SK-N-MC (cell line): Measurements from ENCODE around the gene ACVR2A.

Experiments
- DNase-seq: peaks from one replicate; pipeline ENCODE4 v3.0.0-alpha.2; 2011; ENCODE audit warnings: low read depth, low spot score
- H3K27ac ChIP-seq: fragments of 200-600 bp; sonication (generic); 2 replicates; pipeline ENCODE4 v1.5.1; 2016; ENCODE audit warnings: mixed run types
- H3K36me3 ChIP-seq: fragments of 200-600 bp; sonication (generic); 2 replicates; pipeline ENCODE4 v1.6.1; 2017; ENCODE audit warnings: antibody characterized with exemption, low read length, mixed read lengths; ENCODE audit not compliant: insufficient read depth
- H3K4me3 ChIP-seq: fragments of 200-600 bp; sonication (generic); 2 replicates; pipeline ENCODE4 v1.5.1; 2016
- H3K9ac ChIP-seq: fragments of 200-600 bp; sonication (generic); 2 replicates; pipeline ENCODE4 v1.8.0; 2017; ENCODE audit warnings: mixed run types, mixed read lengths; ENCODE audit not compliant: insufficient read length
- H3K9me3 ChIP-seq: fragments of 200-600 bp; sonication (generic); 2 replicates; pipeline ENCODE4 v1.6.1; 2017; ENCODE audit warnings: low read depth, mild to moderate bottlenecking, antibody characterized with exemption, low read length, moderate library complexity, mixed read lengths
- EZH2 ChIP-seq: fragments of 200-600 bp; sonication (generic); IDR thresholded peaks from one replicate; pipeline ENCODE4 v1.6.1; 2017; ENCODE audit warnings: antibody characterized with exemption
- FOXP2 ChIP-seq: optimal IDR thresholded peaks from 2 replicates; pipeline ENCODE3; 2011; ENCODE audit warnings: mild to moderate bottlenecking, moderate library complexity; ENCODE audit not compliant: insufficient read depth; ENCODE audit errors: extremely low read length, control extremely low read depth
- POLR2AphosphoS5 ChIP-seq: IDR thresholded peaks from 2 replicates; pipeline ENCODE4 v1.6.1; 2012; ENCODE audit warnings: mild to moderate bottlenecking, low read depth, low read length, borderline replicate concordance

The ACVR2A gene

DNA sequence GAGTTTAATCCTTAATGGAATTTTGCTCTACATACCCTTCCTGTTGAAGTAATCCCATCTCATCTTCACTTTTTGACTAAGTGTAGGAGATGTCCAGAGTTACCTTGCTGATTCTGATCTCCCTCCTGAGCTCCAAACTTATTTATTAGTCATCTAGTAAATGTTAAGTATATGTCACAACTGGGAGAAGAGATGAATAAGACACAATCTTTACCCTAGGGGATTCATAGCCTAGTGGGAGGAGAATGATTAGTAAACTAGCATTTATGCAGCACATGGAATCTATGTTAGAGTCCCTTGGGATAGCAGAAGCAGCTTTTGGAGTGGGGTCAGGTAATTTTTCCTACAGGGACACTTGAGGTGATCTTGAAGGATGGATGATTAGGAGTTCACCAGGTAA is 20.7 kb downstream of the ACVR2A start:
- Histone ChIP-seq H3K9ac (no peak overlapping the region), H3K27ac (no peak overlapping the region), H3K36me3 (no peaks in the 10 kb centered on the region), H3K4me3 (no peak overlapping the region), H3K9me3 (0 out of 2 replicates have a peak, but pooled peaks cover 4% of the 10 kb centered on the region)
- TF ChIP-seq POLR2AphosphoS5: no peak
- no peak for TF ChIP-seq FOXP2
- TF ChIP-seq EZH2: no peak
- DNase-seq: no peak

GRCh38 chr2:147867050-147867449 is 22.2 kb downstream of the ACVR2A start:
- H3K36me3 ChIP-seq: no peaks in the 10 kb centered on the region
- TF ChIP-seq FOXP2: no peak
- TF ChIP-seq POLR2AphosphoS5: no peak
- no peak for TF ChIP-seq EZH2
- 0 out of 2 replicates have a peak, but pooled peaks cover 4% of the 10 kb centered on the region for H3K9me3 ChIP-seq
- no peak overlapping the region for H3K4me3 ChIP-seq
- H3K27ac ChIP-seq: no peak overlapping the region
- no peak overlapping the region for H3K9ac ChIP-seq
- DNase-seq: no peak

DNA sequence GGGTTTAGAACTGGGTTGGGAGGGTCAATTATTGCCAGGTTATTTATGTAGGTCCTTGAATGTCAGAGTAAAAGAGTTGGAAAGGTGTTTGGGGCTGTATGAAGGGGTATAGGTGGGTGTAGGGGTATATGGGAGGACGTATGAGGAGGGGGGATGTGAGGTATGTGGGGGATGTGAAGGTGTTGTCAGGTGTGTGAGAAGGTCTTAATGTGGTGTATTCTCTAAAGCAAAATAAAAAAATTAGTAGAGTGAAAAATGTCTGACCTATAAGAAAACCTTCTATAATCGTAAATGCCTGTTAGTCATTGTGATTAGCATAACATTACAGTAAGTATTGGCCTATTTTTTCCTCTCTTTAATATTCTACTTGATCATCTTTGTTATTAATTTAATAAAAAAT is 25.1 kb downstream of the ACVR2A start:
- DNase-seq: no peak
- H3K36me3 ChIP-seq: no peaks in the 10 kb centered on the region
- no peak overlapping the region for H3K9ac ChIP-seq
- 0 out of 2 replicates have a peak, but pooled peaks cover 4% of the 10 kb centered on the region for H3K9me3 ChIP-seq
- no peak overlapping the region for H3K4me3 ChIP-seq
- TF ChIP-seq EZH2 (no peak), FOXP2 (no peak), POLR2AphosphoS5 (no peak)
- no peak overlapping the region for H3K27ac ChIP-seq

DNA sequence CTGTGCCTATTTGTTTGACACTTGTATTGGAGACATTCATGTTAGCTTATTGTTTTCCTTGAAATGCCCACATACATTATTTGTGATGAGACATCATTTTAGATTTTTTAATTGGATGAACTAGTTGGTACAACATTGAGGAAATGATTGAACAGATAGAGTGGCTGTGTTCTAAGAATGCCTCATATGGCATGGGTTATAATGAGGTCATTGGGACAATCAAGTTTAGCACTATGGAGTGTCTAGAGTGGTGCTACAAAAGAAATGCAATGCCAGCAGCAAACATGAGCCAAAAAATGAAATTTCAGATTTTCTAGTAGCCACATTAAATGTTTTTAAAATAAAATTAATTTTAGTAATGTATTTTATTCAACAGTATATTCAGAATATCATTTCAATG is 28.1 kb downstream of the ACVR2A start:
- no peak for DNase-seq
- no peak overlapping the region for H3K9ac ChIP-seq
- no peak for TF ChIP-seq EZH2
- no peak for TF ChIP-seq POLR2AphosphoS5
- no peak for TF ChIP-seq FOXP2

GRCh38 chr2:147873859-147874483 is 29.1 kb downstream of the ACVR2A start:
- Histone ChIP-seq H3K36me3 (no peaks in the 10 kb centered on the region), H3K9me3 (no peaks in the 10 kb centered on the region), H3K9ac (no peak overlapping the region), H3K4me3 (no peak overlapping the region), H3K27ac (no peak overlapping the region)
- TF ChIP-seq POLR2AphosphoS5 (no peak), EZH2 (no peak), FOXP2 (no peak)
- DNase-seq: no peak

More for the DNA sequence above, 28.1 kb downstream of the ACVR2A start:
- Histone ChIP-seq H3K27ac (no peak overlapping the region), H3K36me3 (no peaks in the 10 kb centered on the region), H3K4me3 (no peak overlapping the region), H3K9me3 (no peaks in the 10 kb centered on the region)

- no peak for DNase-seq
- no peak for TF ChIP-seq EZH2
- no peak for TF ChIP-seq POLR2AphosphoS5
- TF ChIP-seq FOXP2: no peak
- Histone ChIP-seq H3K27ac (no peak overlapping the region), H3K36me3 (no peaks in the 10 kb centered on the region), H3K9me3 (no peaks in the 10 kb centered on the region), H3K9ac (no peak overlapping the region), H3K4me3 (no peak overlapping the region)
Measured at GRCh38 chr2:147879846-147880245, 35.0 kb downstream of the ACVR2A start.

DNA sequence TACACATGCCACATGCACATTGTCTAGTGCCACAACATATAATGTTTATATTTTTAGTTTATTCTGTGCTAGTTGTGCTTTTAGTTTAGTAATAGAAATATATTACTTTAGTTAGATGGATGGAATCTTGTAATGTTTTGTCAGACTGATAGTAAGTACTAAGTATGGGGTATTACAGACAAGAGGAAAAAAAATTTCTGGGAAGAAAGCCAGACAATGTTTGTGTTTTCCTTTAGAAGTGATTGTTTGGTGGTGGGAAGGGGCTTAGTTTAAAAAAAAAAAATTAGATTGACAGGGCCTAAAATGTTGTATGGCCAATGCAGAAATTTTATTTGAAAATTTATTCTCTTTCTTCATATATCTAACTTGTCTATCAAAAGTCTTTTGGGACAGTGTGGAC is 37.8 kb downstream of the ACVR2A start:
- H3K4me3 ChIP-seq: no peak overlapping the region
- no peaks in the 10 kb centered on the region for H3K36me3 ChIP-seq
- no peak overlapping the region for H3K9ac ChIP-seq
- H3K9me3 ChIP-seq: no peaks in the 10 kb centered on the region
- no peak for DNase-seq
- TF ChIP-seq EZH2 (no peak), FOXP2 (no peak), POLR2AphosphoS5 (no peak)
- no peak overlapping the region for H3K27ac ChIP-seq

- Histone ChIP-seq H3K36me3 (no peaks in the 10 kb centered on the region), H3K27ac (no peak overlapping the region), H3K9ac (no peak overlapping the region), H3K9me3 (no peaks in the 10 kb centered on the region), H3K4me3 (no peak overlapping the region)
- TF ChIP-seq EZH2 (no peak), FOXP2 (no peak), POLR2AphosphoS5 (no peak)
- DNase-seq: no peak
Measured at GRCh38 chr2:147884830-147885229, 40.0 kb downstream of the ACVR2A start.

GRCh38 chr2:147886136-147886535 is 41.3 kb downstream of the ACVR2A start:
- H3K27ac ChIP-seq: no peak overlapping the region
- H3K36me3 ChIP-seq: no peaks in the 10 kb centered on the region
- H3K9me3 ChIP-seq: no peaks in the 10 kb centered on the region
- no peak overlapping the region for H3K4me3 ChIP-seq
- TF ChIP-seq EZH2 (no peak), POLR2AphosphoS5 (no peak), FOXP2 (no peak)
- no peak for DNase-seq
- H3K9ac ChIP-seq: no peak overlapping the region
